Ishikawa (cell line): ENCODE results near the gene CXCR1.

Experiments used
- CEBPB ChIP-seq: IDR thresholded peaks from 2 replicates; pipeline ENCODE4 v1.6.1; 2012
- EGR1 ChIP-seq: IDR thresholded peaks from 2 replicates; pipeline ENCODE4 v1.6.1; 2012
- EP300 ChIP-seq: IDR thresholded peaks from 2 replicates; pipeline ENCODE4 v1.6.1; 2012; ENCODE audit warnings: borderline replicate concordance
- FOXM1 ChIP-seq: IDR thresholded peaks from 2 replicates; pipeline ENCODE4 v1.6.1; 2012; ENCODE audit warnings: low read depth, borderline replicate concordance
- NFIC ChIP-seq: IDR thresholded peaks from 2 replicates; pipeline ENCODE4 v1.6.1; 2012
- RAD21 ChIP-seq: IDR thresholded peaks from 2 replicates; pipeline ENCODE4 v1.6.1; 2012; ENCODE audit warnings: low read depth
- TAF1 ChIP-seq: IDR thresholded peaks from 2 replicates; pipeline ENCODE4 v1.6.1; 2012; ENCODE audit warnings: low read depth, mild to moderate bottlenecking
- TCF12 ChIP-seq: IDR thresholded peaks from 2 replicates; pipeline ENCODE4 v1.6.1; 2012; ENCODE audit warnings: low read depth
- TEAD4 ChIP-seq: IDR thresholded peaks from 2 replicates; pipeline ENCODE4 v1.6.1; 2012
- YY1 ChIP-seq: IDR thresholded peaks from 2 replicates; pipeline ENCODE4 v1.6.1; 2012; ENCODE audit warnings: low read depth
- ZBTB7A ChIP-seq: IDR thresholded peaks from 2 replicates; pipeline ENCODE4 v1.6.1; 2012; ENCODE audit warnings: low read depth
- TF ChIP-seq, protein P1 (sequence below): IDR thresholded peaks from 2 replicates; pipeline ENCODE4 v1.6.1; 2012
- TF ChIP-seq, protein P2 (sequence below): IDR thresholded peaks from 2 replicates; pipeline ENCODE4 v1.6.1; 2012
- TF ChIP-seq, protein P3 (sequence below): IDR thresholded peaks from 2 replicates; pipeline ENCODE4 v1.6.1; 2012; ENCODE audit warnings: low read depth, mild to moderate bottlenecking

DNA sequence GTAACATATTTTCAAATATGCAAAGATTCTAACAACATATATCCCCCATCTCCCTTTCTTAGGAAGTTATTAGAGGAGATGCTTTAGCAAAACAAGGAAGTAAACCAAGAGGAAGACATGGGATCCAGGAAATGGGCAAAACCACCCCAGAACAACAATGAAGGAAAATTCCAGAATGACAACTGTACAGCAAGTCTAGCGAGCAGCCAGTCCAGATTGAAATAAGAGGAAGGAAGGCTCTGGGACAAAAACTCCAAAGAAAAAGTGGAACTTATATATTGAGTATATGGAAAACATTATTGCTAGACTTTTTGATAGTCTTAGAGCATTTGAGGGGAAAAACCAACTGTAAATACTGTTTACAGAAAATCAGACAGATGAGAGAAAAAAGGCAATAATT is 47.4 kb upstream of the CXCR1 start:
- TF ChIP-seq RAD21, result no peak
- no peak for TF ChIP-seq TEAD4
- no peak for TF ChIP-seq EP300
- no peak for TF ChIP-seq CEBPB
- no peak for TF ChIP-seq YY1
- TF ChIP-seq TAF1, result no peak
- no peak for TF ChIP-seq NFIC
- TF ChIP-seq, protein P1, sequence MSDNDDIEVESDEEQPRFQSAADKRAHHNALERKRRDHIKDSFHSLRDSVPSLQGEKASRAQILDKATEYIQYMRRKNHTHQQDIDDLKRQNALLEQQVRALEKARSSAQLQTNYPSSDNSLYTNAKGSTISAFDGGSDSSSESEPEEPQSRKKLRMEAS, result no peak
- TF ChIP-seq, protein P2, sequence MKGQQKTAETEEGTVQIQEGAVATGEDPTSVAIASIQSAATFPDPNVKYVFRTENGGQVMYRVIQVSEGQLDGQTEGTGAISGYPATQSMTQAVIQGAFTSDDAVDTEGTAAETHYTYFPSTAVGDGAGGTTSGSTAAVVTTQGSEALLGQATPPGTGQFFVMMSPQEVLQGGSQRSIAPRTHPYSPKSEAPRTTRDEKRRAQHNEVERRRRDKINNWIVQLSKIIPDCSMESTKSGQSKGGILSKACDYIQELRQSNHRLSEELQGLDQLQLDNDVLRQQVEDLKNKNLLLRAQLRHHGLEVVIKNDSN, result no peak
- TF ChIP-seq ZBTB7A, result no peak
- TF ChIP-seq EGR1, result no peak
- no peak for TF ChIP-seq FOXM1
- TF ChIP-seq, protein P3, sequence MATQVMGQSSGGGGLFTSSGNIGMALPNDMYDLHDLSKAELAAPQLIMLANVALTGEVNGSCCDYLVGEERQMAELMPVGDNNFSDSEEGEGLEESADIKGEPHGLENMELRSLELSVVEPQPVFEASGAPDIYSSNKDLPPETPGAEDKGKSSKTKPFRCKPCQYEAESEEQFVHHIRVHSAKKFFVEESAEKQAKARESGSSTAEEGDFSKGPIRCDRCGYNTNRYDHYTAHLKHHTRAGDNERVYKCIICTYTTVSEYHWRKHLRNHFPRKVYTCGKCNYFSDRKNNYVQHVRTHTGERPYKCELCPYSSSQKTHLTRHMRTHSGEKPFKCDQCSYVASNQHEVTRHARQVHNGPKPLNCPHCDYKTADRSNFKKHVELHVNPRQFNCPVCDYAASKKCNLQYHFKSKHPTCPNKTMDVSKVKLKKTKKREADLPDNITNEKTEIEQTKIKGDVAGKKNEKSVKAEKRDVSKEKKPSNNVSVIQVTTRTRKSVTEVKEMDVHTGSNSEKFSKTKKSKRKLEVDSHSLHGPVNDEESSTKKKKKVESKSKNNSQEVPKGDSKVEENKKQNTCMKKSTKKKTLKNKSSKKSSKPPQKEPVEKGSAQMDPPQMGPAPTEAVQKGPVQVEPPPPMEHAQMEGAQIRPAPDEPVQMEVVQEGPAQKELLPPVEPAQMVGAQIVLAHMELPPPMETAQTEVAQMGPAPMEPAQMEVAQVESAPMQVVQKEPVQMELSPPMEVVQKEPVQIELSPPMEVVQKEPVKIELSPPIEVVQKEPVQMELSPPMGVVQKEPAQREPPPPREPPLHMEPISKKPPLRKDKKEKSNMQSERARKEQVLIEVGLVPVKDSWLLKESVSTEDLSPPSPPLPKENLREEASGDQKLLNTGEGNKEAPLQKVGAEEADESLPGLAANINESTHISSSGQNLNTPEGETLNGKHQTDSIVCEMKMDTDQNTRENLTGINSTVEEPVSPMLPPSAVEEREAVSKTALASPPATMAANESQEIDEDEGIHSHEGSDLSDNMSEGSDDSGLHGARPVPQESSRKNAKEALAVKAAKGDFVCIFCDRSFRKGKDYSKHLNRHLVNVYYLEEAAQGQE, result no peak
- no peak for TF ChIP-seq TCF12
